Psoas muscle (tissue), 8 donors: ENCODE results near the gene KCNQ5. TPM values are rescaled to one million over a fixed set of nuclear protein-coding genes. Genes with fewer than 3 reads are reported as not detected.

Experiments
- ATAC-seq, 4 donors: fragments of 200-7000 bp; cut with Tn5 transposase; one replicate each; pipeline ENCODE4 v1.9.1; 2020; ENCODE audit warnings: moderate library complexity in 3 of 4, mild to moderate bottlenecking in 2 of 4
- DNase-seq, 2 donors: peaks; one replicate each; pipeline ENCODE4 v3.0.0-alpha.2; 2020
- H3K27ac ChIP-seq: fragments of 200-600 bp; one replicate; pipeline ENCODE4 v1.8.0; 2022
- H3K27me3 ChIP-seq, 3 donors: fragments of 200-600 bp in 1 of 3; one replicate each; pipeline versions ENCODE4 v1.6.1 to v1.8.0; 2013 to 2022; ENCODE audit warnings: low read length in 2 of 3, mild to moderate bottlenecking in 2 of 3, moderate library complexity in 1 of 3; ENCODE audit not compliant: insufficient read depth in 3 of 3
- H3K36me3 ChIP-seq, 2 donors: fragments of 200-600 bp in 1 of 2; one replicate each; pipeline versions ENCODE4 v1.6.1 to v1.8.0; 2013 to 2022; ENCODE audit warnings: low read depth in 1 of 2, mild to moderate bottlenecking in 1 of 2, moderate library complexity in 1 of 2; ENCODE audit not compliant: insufficient read depth in 1 of 2
- H3K4me1 ChIP-seq: fragments of 200-600 bp; one replicate; pipeline ENCODE4 v1.8.0; 2022
- H3K4me3 ChIP-seq: fragments of 200-600 bp; one replicate; pipeline ENCODE4 v1.8.0; 2022; ENCODE audit warnings: mild to moderate bottlenecking
- H3K9me3 ChIP-seq: fragments of 200-600 bp; one replicate; pipeline ENCODE4 v1.8.0; 2022
- WGBS, 3 donors: extraction: QIAGEN DNeasy Blood & Tissue Kit; methylation state at CpG; one replicate each; pipeline versions ENCODE4 v1.1.6 to v1.1.7; 2013; 5-methylcytosine and 5-hydroxymethylcytosine counted together
- intact Hi-C, 2 donors: fragments of 100-400 bp; cut with DNase I; formaldehyde crosslinking; loops; one replicate each; pipeline versions ENCODE4 v1.11.0 to v1.14.2; 2022
- polyA plus RNA-seq, 3 donors: library from polyadenylated mRNA; stranded (reverse); fragments of 200-250 nt; gene quantifications; one replicate each; pipeline ENCODE4 v1.2.3, GENCODE V29; 2013
- total RNA-seq, 4 donors: library from RNA; stranded (reverse); fragmentation: NEBNext Ultra II Directional in 2 of 4; extraction: Animal tissue kit (Norgen Biotek cat#: 25700) in 2 of 4; gene quantifications; one replicate each; pipeline versions ENCODE4 v1.2.1 to v1.2.4, GENCODE V29; 2021 to 2023
- TF ChIP-seq, protein P1 (sequence below): fragments of 200-600 bp; IDR thresholded peaks from one replicate; pipeline ENCODE4 v1.8.0; 2022; ENCODE audit warnings: antibody characterized with exemption
- donor health status: healthy with polysubstance abuse.
- donor health status: DM: no; HTN: no; CAD: no; lungs with moderate emphysema.
- donor health status: Bipolar disorder and iron deficiency.
- donor health status: healthy.
- donor health status: DM: yes; HTN: yes; CAD: no.
- donor health status: DM: no; HTN: no; CAD: no.
- donor health status: DM: no; HTN: no; CAD: no.
- donor health status: DM: yes; HTN: yes; CAD: no.

Gene KCNQ5
- total and polyA plus RNA-seq, 7 donors: 4.4 to 90.7 (median 25.7) TPM

DNA sequence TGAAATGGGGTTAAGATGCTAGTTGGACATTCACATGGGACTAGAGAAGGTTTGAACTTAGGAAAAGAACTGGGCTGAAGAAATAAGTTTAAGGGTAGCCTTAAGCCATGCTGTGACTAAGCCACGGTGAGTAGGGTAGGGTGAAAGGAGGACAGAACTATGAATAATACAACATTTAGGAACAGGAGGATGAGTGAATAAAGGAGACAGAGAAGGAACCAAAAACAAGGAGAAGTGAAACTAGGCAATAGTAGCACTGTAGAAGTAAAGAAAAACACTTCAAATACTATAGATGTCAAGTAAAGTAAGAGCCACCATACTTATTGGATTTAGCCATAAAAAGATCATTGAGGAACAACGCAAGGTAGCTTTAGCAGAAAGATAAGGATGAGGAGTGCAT, 111.2 kb downstream of the KCNQ5 start:
- Histone ChIP-seq H3K4me3 (no peak overlapping the region), H3K36me3 (no peaks in the 10 kb centered on the region), H3K9me3 (no peaks in the 10 kb centered on the region), H3K4me1 (no peaks in the 10 kb centered on the region), H3K27me3 (no peaks in the 10 kb centered on the region), H3K27ac (no peak overlapping the region)
- no peak for ATAC-seq
- intact Hi-C loops: no loop called here
- WGBS, 3 donors: 84 to 88% (median 85%) methylated on average over 2 of the region's 2 CpGs
- no peak for DNase-seq
- TF ChIP-seq, protein P1, sequence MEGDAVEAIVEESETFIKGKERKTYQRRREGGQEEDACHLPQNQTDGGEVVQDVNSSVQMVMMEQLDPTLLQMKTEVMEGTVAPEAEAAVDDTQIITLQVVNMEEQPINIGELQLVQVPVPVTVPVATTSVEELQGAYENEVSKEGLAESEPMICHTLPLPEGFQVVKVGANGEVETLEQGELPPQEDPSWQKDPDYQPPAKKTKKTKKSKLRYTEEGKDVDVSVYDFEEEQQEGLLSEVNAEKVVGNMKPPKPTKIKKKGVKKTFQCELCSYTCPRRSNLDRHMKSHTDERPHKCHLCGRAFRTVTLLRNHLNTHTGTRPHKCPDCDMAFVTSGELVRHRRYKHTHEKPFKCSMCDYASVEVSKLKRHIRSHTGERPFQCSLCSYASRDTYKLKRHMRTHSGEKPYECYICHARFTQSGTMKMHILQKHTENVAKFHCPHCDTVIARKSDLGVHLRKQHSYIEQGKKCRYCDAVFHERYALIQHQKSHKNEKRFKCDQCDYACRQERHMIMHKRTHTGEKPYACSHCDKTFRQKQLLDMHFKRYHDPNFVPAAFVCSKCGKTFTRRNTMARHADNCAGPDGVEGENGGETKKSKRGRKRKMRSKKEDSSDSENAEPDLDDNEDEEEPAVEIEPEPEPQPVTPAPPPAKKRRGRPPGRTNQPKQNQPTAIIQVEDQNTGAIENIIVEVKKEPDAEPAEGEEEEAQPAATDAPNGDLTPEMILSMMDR: no peak

DNA sequence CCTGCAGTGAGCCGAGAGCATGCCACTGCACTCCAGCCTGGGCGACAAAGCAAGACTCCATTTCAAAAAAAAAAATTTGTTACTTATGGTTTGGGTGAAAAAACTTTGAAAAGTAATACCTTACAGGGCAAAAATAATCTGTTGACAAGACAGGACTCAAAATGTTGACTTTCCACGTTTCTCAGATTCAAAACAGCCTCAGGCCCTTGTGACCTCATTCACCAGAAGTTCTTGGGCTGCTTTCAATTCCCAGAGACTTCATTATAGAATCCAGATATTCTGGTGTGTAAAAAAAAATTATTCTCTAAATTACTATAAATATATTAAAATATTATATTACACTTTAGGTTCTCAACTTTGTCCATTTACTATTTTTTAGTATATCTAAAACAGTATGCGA, 116.2 kb downstream of the KCNQ5 start:
- peaks cover 38% of the 10 kb centered on the region for H3K4me1 ChIP-seq
- no peak for ATAC-seq
- H3K27ac ChIP-seq: no peak overlapping the region
- H3K9me3 ChIP-seq: no peaks in the 10 kb centered on the region
- H3K36me3 ChIP-seq: no peaks in the 10 kb centered on the region
- H3K4me3 ChIP-seq: no peak overlapping the region
- intact Hi-C loops: no loop called here
- no peak for DNase-seq
- no peaks in the 10 kb centered on the region for H3K27me3 ChIP-seq
- WGBS, 3 donors: 84 to 91% (median 86%) methylated on average over 4 of the region's 4 CpGs
- TF ChIP-seq, protein P1: no peak

DNA sequence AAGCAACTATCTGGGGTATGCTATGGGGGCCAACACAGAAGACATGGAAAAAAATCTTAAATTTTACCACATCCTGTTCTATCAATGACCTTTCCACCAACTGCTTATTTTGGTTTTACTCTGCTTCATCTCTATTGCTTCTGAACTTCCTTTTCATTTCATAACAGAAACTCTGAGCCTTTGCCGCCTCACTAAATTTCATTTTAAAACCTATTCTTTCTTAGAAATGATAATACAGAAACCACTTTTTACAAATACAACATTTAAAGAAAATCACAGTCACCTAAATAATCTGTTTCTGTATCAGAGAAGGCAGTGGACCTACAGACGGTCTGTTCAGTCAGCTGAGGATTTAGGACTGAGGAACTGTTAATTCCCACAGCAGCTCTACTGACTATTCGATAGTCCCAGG, 117.5 kb downstream of the KCNQ5 start:
- intact Hi-C loops: no loop called here
- H3K27ac ChIP-seq: peak overlapping the region; percentile 81
- TF ChIP-seq, protein P1: no peak
- H3K9me3 ChIP-seq: no peaks in the 10 kb centered on the region
- H3K4me1 ChIP-seq: peaks cover 49% of the 10 kb centered on the region
- no peak overlapping the region for H3K4me3 ChIP-seq
- 43 to 55% (median 44%) methylated on average over 3 of the region's 3 CpGs for WGBS, 3 donors
- no peaks in the 10 kb centered on the region for H3K27me3 ChIP-seq
- H3K36me3 ChIP-seq: no peaks in the 10 kb centered on the region
- ATAC-seq: peak in 1 of 4 donors; percentile 35
- DNase-seq: no peak

DNA sequence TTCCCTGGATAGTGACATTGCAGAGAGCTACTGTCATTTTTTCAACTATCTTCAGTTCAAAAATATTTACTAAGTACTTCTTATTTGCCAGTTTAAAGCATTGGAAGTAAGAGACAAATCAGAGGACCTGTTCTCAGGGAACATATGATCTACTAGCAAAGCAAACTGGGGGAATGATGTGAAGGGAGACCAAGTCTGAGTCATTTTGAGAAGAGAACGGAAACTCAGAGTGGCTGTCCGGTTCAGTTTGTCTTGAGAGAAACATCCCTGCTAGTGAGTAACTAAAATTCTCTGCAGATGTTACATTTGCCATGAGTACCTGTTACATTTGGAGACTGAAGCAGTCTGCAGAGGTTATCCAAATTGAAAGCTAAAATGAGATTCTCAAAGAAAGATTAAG, 118.3 kb downstream of the KCNQ5 start:
- Histone ChIP-seq H3K9me3 (no peaks in the 10 kb centered on the region), H3K4me3 (no peak overlapping the region), H3K4me1 (peaks cover 57% of the 10 kb centered on the region), H3K36me3 (no peaks in the 10 kb centered on the region), H3K27me3 (no peaks in the 10 kb centered on the region), H3K27ac (peak overlapping the region; percentile 81)
- TF ChIP-seq, protein P1: no peak
- DNase-seq: no peak
- WGBS, 3 donors: 79 to 81% (median 80%) methylated on average over 2 of the region's 2 CpGs
- intact Hi-C loops: loop anchor here in 1 of 2 donors (10.0 kb wide), 1 partner anchor 115 kb away; the partner anchor contains the start of gene KCNQ5
- ATAC-seq: peak in 1 of 4 donors; percentile 23

DNA sequence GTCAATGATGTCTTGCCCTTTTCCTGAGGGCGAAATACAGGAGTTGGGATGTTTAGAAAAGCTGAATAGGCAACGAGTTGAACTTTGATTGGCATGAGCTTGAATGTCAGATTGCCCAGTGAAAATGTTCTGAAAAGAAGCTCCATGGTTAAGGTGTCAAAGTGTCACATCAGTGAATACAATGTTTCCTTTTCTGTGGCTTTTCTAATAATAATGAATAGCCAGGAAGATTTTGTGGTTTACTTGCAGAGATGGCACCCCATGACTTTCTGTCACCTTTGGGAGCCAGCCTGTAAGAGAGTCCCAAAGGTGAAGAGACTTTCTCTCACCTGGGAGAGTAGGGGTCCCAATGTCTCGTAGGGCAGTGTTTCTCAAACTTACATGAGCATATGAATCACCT, 119.2 kb downstream of the KCNQ5 start:
- ATAC-seq (no peak), DNase-seq (no peak)
- Histone ChIP-seq H3K9me3 (no peaks in the 10 kb centered on the region), H3K36me3 (no peaks in the 10 kb centered on the region), H3K27me3 (no peaks in the 10 kb centered on the region), H3K27ac (peak overlapping the region; percentile 81), H3K4me1 (peaks cover 60% of the 10 kb centered on the region), H3K4me3 (no peak overlapping the region)
- TF ChIP-seq, protein P1: no peak
- intact Hi-C loops: loop anchor here in 1 of 2 donors (10.0 kb wide), 1 partner anchor 116 kb away; the partner anchor contains the start of gene KCNQ5
- 68 to 71% (median 70%) methylated on average over 3 of the region's 3 CpGs for WGBS, 3 donors
